Esophagus squamous epithelium (tissue), 4 donors: ENCODE measurements around the gene TMEM59L.

Experiments used
- POLR2A ChIP-seq, 4 donors: fragments of 450-650 bp; IDR thresholded peaks; one replicate each; pipeline ENCODE4 v1.6.1; 2017; ENCODE audit warnings: antibody characterized with exemption in 4 of 4, mild to moderate bottlenecking in 4 of 4, moderate library complexity in 3 of 4
- TF ChIP-seq, protein P1 (sequence below), 6 experiments: fragments of 450-650 bp in 4 of 6; fragments of 200-600 bp in 2 of 6; sonication (generic) in 2 of 6; IDR thresholded peaks; one replicate each; pipeline ENCODE4 v1.5.1; 2016 to 2019; ENCODE audit warnings: antibody characterized with exemption in 6 of 6, mild to moderate bottlenecking in 4 of 6, moderate library complexity in 4 of 6

DNA sequence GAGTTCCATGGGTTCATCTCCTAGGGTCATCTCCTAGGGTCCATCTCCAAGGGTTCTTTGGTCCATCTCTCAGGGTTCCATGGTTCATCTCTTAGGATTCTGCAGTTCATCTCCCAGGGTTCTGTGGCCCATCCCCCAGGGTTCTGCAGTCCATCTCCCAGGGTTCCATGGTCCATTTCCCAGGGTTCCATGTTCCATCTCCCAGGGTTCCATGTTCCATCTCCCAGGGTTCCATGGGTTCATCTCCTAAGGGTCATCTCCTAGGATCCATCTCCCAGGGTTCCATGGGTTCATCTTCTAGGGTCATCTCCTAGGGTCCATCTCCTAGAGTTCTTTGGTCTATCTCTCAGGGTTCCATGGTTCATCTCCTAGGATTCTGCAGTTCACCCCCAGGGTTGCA lies 4.9 kb downstream of the TMEM59L start:
- TF ChIP-seq, protein P1, sequence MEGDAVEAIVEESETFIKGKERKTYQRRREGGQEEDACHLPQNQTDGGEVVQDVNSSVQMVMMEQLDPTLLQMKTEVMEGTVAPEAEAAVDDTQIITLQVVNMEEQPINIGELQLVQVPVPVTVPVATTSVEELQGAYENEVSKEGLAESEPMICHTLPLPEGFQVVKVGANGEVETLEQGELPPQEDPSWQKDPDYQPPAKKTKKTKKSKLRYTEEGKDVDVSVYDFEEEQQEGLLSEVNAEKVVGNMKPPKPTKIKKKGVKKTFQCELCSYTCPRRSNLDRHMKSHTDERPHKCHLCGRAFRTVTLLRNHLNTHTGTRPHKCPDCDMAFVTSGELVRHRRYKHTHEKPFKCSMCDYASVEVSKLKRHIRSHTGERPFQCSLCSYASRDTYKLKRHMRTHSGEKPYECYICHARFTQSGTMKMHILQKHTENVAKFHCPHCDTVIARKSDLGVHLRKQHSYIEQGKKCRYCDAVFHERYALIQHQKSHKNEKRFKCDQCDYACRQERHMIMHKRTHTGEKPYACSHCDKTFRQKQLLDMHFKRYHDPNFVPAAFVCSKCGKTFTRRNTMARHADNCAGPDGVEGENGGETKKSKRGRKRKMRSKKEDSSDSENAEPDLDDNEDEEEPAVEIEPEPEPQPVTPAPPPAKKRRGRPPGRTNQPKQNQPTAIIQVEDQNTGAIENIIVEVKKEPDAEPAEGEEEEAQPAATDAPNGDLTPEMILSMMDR (IDR thresholded peaks at IDR 0.05) = no peak
- no peak for TF ChIP-seq POLR2A (IDR thresholded peaks at IDR 0.05)
